RWPE2 (cell line): ENCODE measurements around the gene TSR1.
A peak's percentile ranks its signal among the peaks of the same experiment; 100 is the strongest.

Source experiments
- ATAC-seq: fragments of 200-7000 bp; cut with Tn5 transposase; 3 replicates; pipeline ENCODE4 v1.9.1; 2021; ENCODE audit warnings: low read depth
- DNase-seq: peaks from one replicate; pipeline ENCODE4 v3.0.0-alpha.2; 2020; ENCODE audit warnings: low spot score
- H3K27ac ChIP-seq: fragments of 450-650 bp; 2 replicates; pipeline ENCODE4 v1.5.1; 2017; ENCODE audit warnings: mild to moderate bottlenecking; ENCODE audit not compliant: poor library complexity, severe bottlenecking
- H3K27me3 ChIP-seq: fragments of 250-450 bp; sonication (Bioruptor Pico); 2 replicates; pipeline ENCODE4 v1.5.1; 2021; ENCODE audit warnings: mild to moderate bottlenecking, moderate library complexity; ENCODE audit not compliant: insufficient read depth, poor library complexity, severe bottlenecking
- H3K36me3 ChIP-seq: fragments of 250-450 bp; sonication (Bioruptor Pico); 2 replicates; pipeline ENCODE4 v1.5.1; 2020; ENCODE audit warnings: low read depth, mild to moderate bottlenecking, moderate library complexity
- H3K4me1 ChIP-seq: fragments of 250-450 bp; sonication (Bioruptor Pico); 2 replicates; pipeline ENCODE4 v1.5.1; 2021; ENCODE audit warnings: mild to moderate bottlenecking, moderate library complexity; ENCODE audit not compliant: insufficient read depth, poor library complexity, severe bottlenecking
- H3K4me3 ChIP-seq: fragments of 250-450 bp; sonication (Bioruptor Pico); 2 replicates; pipeline ENCODE4 v1.5.1; 2021; ENCODE audit warnings: mild to moderate bottlenecking, moderate library complexity; ENCODE audit not compliant: severe bottlenecking
- H3K9me3 ChIP-seq: fragments of 250-450 bp; sonication (Bioruptor Pico); 2 replicates; pipeline ENCODE4 v1.5.1; 2021; ENCODE audit warnings: mild to moderate bottlenecking, moderate library complexity; ENCODE audit not compliant: severe bottlenecking
- TF ChIP-seq, protein P1 (sequence below): fragments of 450-650 bp; IDR thresholded peaks from one replicate; pipeline ENCODE4 v1.5.1; 2017; ENCODE audit warnings: mild to moderate bottlenecking, moderate library complexity; ENCODE audit not compliant: poor library complexity, severe bottlenecking

TSR1 gene

DNA sequence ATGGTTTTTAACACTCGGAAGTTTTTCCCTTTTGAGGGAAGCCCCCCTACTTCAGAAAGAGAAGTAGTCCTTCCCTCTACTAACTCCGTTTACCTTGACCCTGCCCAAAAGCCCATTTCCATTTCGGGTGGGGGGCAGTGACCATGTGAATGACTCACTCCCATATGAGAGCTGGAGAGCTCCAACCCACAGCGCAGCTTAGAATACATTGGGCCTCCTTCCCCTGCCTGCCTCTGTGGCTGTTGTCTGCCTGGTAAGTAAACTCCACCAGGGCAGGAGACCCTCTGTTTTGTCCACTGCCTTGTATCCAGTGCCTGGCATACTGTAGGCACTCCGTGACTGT is 2.0 kb upstream of the TSR1 start:
- H3K4me3 ChIP-seq = peak overlapping the region; percentile 82
- TF ChIP-seq, protein P1, sequence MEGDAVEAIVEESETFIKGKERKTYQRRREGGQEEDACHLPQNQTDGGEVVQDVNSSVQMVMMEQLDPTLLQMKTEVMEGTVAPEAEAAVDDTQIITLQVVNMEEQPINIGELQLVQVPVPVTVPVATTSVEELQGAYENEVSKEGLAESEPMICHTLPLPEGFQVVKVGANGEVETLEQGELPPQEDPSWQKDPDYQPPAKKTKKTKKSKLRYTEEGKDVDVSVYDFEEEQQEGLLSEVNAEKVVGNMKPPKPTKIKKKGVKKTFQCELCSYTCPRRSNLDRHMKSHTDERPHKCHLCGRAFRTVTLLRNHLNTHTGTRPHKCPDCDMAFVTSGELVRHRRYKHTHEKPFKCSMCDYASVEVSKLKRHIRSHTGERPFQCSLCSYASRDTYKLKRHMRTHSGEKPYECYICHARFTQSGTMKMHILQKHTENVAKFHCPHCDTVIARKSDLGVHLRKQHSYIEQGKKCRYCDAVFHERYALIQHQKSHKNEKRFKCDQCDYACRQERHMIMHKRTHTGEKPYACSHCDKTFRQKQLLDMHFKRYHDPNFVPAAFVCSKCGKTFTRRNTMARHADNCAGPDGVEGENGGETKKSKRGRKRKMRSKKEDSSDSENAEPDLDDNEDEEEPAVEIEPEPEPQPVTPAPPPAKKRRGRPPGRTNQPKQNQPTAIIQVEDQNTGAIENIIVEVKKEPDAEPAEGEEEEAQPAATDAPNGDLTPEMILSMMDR = no peak
- H3K27ac ChIP-seq = peak overlapping the region; percentile 62
- no peaks in the 10 kb centered on the region for H3K9me3 ChIP-seq
- ATAC-seq (no peak), DNase-seq (no peak)
- peaks cover 6% of the 10 kb centered on the region for H3K4me1 ChIP-seq
- H3K27me3 ChIP-seq = no peaks in the 10 kb centered on the region
- H3K36me3 ChIP-seq = peaks cover 42% of the 10 kb centered on the region

DNA sequence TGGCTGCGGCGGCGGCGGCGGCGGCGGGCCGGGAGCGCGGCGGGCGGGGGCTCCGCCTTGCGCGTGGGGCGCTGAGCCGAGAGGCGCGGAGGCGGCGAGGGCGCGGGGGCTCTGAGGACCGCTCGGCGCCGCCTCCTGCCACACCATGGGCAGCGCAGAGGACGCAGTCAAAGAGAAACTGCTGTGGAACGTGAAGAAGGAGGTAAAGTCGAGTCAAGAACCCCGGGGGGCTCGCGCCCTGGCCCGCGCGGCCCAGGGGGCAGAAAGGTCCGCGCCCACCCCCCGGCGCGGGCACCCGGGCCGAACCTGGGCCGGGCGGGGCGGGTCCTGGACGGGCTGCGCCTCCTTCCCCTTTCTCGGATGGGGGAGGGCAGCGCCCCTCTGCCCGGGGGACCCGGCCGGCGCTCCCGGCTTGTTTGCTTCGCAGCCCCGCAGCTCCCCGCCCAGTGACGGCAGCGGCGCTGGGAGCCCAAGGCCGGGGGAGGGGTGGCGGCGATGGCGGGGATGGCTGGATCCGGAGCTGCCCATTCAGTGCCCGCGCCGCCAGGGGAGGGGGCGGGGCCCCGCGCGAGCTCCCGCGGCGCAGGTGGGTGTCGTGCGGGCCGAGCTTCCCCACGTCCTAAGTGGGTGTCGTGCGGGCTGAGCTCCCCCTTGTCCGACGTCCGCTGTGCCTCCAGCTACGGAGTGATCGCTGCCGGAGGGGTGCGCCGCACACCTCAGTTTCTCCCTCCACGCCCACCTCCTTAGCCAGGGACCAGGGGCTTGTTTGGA is 1.5 kb upstream of the TSR1 start:
- Histone ChIP-seq H3K4me1 (peaks cover 6% of the 10 kb centered on the region), H3K4me3 (peak overlapping the region; percentile 82), H3K9me3 (no peaks in the 10 kb centered on the region), H3K27me3 (no peaks in the 10 kb centered on the region), H3K27ac (peak overlapping the region; percentile 62), H3K36me3 (peaks cover 46% of the 10 kb centered on the region)
- peak; percentile 66 for DNase-seq
- ATAC-seq = peak; percentile 53
- TF ChIP-seq, protein P1 = no peak

DNA sequence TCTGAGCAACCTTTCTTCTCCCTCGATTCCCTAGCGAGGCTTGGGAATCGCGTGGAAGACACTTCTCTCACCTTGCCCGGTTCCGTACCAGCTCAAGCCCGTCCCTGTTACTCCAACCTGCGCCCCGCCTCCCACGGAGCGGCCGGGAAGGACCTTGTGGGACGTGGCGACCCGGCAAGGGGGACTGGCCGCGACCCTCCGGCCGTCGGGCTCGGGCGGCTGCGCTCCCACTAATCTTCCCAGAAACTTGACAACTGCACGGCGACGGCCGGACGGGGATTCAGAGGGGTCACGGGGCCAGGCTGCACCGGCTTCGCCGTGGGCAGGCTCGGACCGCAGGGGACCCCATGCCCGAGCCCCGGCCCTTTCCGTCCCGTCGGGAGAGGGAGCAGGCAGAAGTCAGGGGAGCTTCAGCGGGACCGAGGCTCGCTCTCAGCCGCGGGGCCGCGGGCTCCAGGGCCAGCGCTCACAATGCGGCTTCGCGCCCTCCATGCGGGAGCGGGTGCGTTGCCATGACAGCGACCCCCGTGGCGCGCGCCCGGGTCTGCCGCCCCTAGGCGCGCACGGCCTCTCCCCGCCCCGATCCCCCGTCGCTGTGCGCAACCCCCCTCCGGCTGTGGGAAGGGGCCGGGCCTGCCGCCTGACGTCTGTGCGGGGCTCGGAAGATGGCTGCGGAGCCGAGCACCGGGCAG is 741 bp upstream of the TSR1 start, which contains the start of gene SGSM2:
Gene SGSM2, plus strand, starts transcription at position 650 of the 692 bp plus-strand sequence. CDS start 188 bp downstream, outside the sequence.
- TF ChIP-seq, protein P1 = no peak
- DNase-seq = peak; percentile 68
- Histone ChIP-seq H3K36me3 (peaks cover 50% of the 10 kb centered on the region), H3K4me3 (peak within 1 kb of the TSS; percentile 82), H3K4me1 (peaks cover 6% of the 10 kb centered on the region), H3K27me3 (no peaks in the 10 kb centered on the region), H3K27ac (peak within 1 kb of the TSS; percentile 62), H3K9me3 (no peaks in the 10 kb centered on the region)
- ATAC-seq = peak; percentile 60

DNA sequence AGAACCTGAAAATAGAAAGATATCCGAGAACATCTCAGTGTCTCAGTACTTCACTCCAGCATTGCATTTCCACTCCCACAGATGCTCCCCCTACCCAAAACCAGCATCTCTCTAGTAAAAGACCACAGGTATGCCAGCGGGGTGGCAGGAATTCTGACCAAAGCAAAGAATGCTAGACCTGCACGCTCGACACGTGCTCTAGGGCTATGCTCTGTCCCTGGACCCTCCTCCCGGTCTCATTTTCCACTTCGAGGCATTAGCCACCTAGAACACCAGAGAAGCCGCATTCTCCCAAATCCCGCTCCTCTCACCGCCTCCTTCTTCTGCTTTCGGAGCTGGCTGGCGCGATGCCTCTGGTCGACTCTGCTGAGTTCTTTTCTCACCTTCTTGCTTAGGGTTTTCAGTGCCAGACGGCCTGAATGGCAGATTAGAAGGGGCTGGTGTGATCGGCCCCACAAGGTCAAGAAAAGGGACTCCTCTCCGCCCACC is 487 bp downstream of the TSR1 start:
- no peaks in the 10 kb centered on the region for H3K9me3 ChIP-seq
- ATAC-seq = no peak
- TF ChIP-seq, protein P1 = no peak
- H3K4me3 ChIP-seq = peak overlapping the region; percentile 82
- H3K27ac ChIP-seq = peak overlapping the region; percentile 62
- H3K36me3 ChIP-seq = peaks cover 52% of the 10 kb centered on the region
- no peaks in the 10 kb centered on the region for H3K27me3 ChIP-seq
- DNase-seq = no peak
- peaks cover 6% of the 10 kb centered on the region for H3K4me1 ChIP-seq
